CD4-positive, alpha-beta T cell treated with Interleukin-10 for 1 hour (primary cell): ENCODE data around the gene NFKB1.

Experiments used
- DNase-seq: peaks from one replicate; pipeline ENCODE4 v3.0.0-alpha.2; 2020

Gene NFKB1

GRCh38 chr4:102637391-102637790 is 136.2 kb downstream of the NFKB1 start:
- DNase-seq: no peak

- DNase-seq: no peak
Measured at GRCh38 chr4:102638621-102639020, 137.5 kb downstream of the NFKB1 start.

GRCh38 chr4:102639598-102639997 is 138.4 kb downstream of the NFKB1 start:
- no peak for DNase-seq

- no peak for DNase-seq
Measured at GRCh38 chr4:102640669-102641068, 139.5 kb downstream of the NFKB1 start.

- no peak for DNase-seq
Measured at GRCh38 chr4:102641793-102642192, 140.6 kb downstream of the NFKB1 start.

GRCh38 chr4:102642631-102643298 is 141.6 kb downstream of the NFKB1 start:
- DNase-seq: no peak

- no peak for DNase-seq
Measured at GRCh38 chr4:102647117-102647516, 146.0 kb downstream of the NFKB1 start.

GRCh38 chr4:102657206-102657605 is 156.0 kb downstream of the NFKB1 start:
- DNase-seq: no peak

- DNase-seq: no peak
Measured at GRCh38 chr4:102663073-102663472, 161.9 kb downstream of the NFKB1 start.

GRCh38 chr4:102665527-102665926 is 164.4 kb downstream of the NFKB1 start:
- no peak for DNase-seq
